Heart left ventricle (tissue), 16 donors: ENCODE data around the gene CPNE7. TPM values are rescaled to one million over a fixed set of nuclear protein-coding genes. Genes with fewer than 3 reads are reported as not detected.

Experiments used
- ATAC-seq, 4 donors: fragments of 200-7000 bp; cut with Tn5 transposase; one replicate each; pipeline ENCODE4 v1.9.1; 2020 to 2022; ENCODE audit warnings: moderate library complexity in 4 of 4, mild to moderate bottlenecking in 3 of 4, moderate number of reproducible peaks in 1 of 4
- DNase-seq, 5 donors: peaks; one replicate each; pipeline ENCODE4 v3.0.0-alpha.2; 2020
- H3K27ac ChIP-seq, 12 donors: fragments of 200-600 bp; sonication (generic) in 4 of 12; one replicate each; pipeline versions ENCODE4 v1.5.0 to v1.8.0; 2016 to 2022; ENCODE audit warnings: mild to moderate bottlenecking in 2 of 12
- H3K27me3 ChIP-seq, 9 donors: fragments of 200-600 bp; sonication (generic) in 2 of 9; one replicate each; pipeline versions ENCODE4 v1.5.1 to v1.8.0; 2016 to 2022; ENCODE audit warnings: mild to moderate bottlenecking in 3 of 9
- H3K36me3 ChIP-seq, 9 donors: fragments of 200-600 bp; sonication (generic) in 2 of 9; one replicate each; pipeline versions ENCODE4 v1.5.0 to v1.8.0; 2018 to 2022; ENCODE audit warnings: mild to moderate bottlenecking in 2 of 9
- H3K4me1 ChIP-seq, 12 donors: fragments of 200-600 bp; sonication (generic) in 4 of 12; one replicate each; pipeline versions ENCODE4 v1.5.0 to v1.8.0; 2016 to 2022; ENCODE audit warnings: mild to moderate bottlenecking in 3 of 12
- H3K4me3 ChIP-seq, 12 donors: fragments of 200-600 bp; sonication (generic) in 4 of 12; one replicate each; pipeline versions ENCODE4 v1.5.0 to v1.8.0; 2017 to 2022; ENCODE audit warnings: mild to moderate bottlenecking in 9 of 12, moderate library complexity in 4 of 12
- H3K9me3 ChIP-seq, 12 donors: fragments of 200-600 bp; sonication (generic) in 4 of 12; one replicate each; pipeline versions ENCODE4 v1.5.0 to v1.8.0; 2016 to 2022; ENCODE audit warnings: mild to moderate bottlenecking in 1 of 12
- CTCF ChIP-seq, 12 donors: fragments of 200-600 bp; sonication (generic) in 4 of 12; IDR thresholded peaks; one replicate each; pipeline versions ENCODE4 v1.5.0 to v1.8.0; 2018 to 2022; ENCODE audit warnings: antibody characterized with exemption in 12 of 12, mild to moderate bottlenecking in 5 of 12
- POLR2A ChIP-seq, 2 donors: fragments of 450-650 bp; IDR thresholded peaks; one replicate each; pipeline ENCODE4 v1.6.1; 2017; ENCODE audit warnings: antibody characterized with exemption in 2 of 2, mild to moderate bottlenecking in 2 of 2, moderate library complexity in 2 of 2
- WGBS, 4 donors: extraction: QIAGEN DNeasy Blood & Tissue Kit in 2 of 4; methylation state at CpG; one replicate each; pipeline versions ENCODE4 v1.1.5 to v1.1.7; 2013 to 2018; 5-methylcytosine and 5-hydroxymethylcytosine counted together
- intact Hi-C, 10 donors: fragments of 100-400 bp; cut with DNase I; formaldehyde crosslinking; loops; one replicate each; pipeline versions ENCODE4 v1.11.1 to v1.14.2; 2022
- polyA plus RNA-seq, 2 donors: library from polyadenylated mRNA; stranded (reverse); fragments of 200-250 nt; gene quantifications; one replicate each; pipeline ENCODE4 v1.2.3, GENCODE V29; 2013
- total RNA-seq, 9 donors: library from RNA; depleted of rRNA in 2 of 9; stranded (reverse); fragments of >200 nt in 2 of 9; fragmentation: NEBNext Ultra II Directional in 3 of 9; extraction: Animal tissue kit (Norgen Biotek cat#: 25700) in 3 of 9; gene quantifications; one replicate each; pipeline versions ENCODE4 v1.1.0 to v1.2.4, GENCODE V29; 2016 to 2023
- donor health status: ischemic (EF 13 %, LVEDD 7.1; RV severe dilation, severe dysfunction).
- donor health status: healthy with polysubstance abuse.
- donor health status: DM: no; HTN: yes; CAD: no.
- donor health status: DM: no; HTN: no; CAD: no.
- donor health status: ischemic (EF 25% LVEDD 6.9; RV normal size, moderate dysfunction).
- donor health status: ischemic (EF 25% LVEDD 5.7; RV mildly dilated, moderate dysfunction).
- donor health status: healthy.
- donor health status: DM: yes; HTN: yes; CAD: no.
- donor health status: ischemic (EF 35%, LVEDD 5.7; RV mildly dilated, moderate dysfunction).
- donor health status: nonischemic (EF 11% LVEDD 7.7; RV severe dilation, severe dysfunction).
- donor health status: DM: yes; HTN: yes; CAD: no.
- donor health status: PGD.
- donor health status: ischemic (EF 29% LVEDD 5.4; RV normal size, mild dysfunction).
- donor health status: nonischemic (EF 23%, LVEDD 6.1; RV moderate dilation, normal function).

Gene CPNE7
- total and polyA plus RNA-seq, 11 donors: 0.20 to 0.50 TPM; not detected in 9

GRCh38 chr16:89544713-89545043 is 30.9 kb upstream of the CPNE7 start:
- Histone ChIP-seq H3K27me3 (no peaks in the 10 kb centered on the region), H3K4me3 (no peak overlapping the region), H3K9me3 (no peaks in the 10 kb centered on the region), H3K36me3 (peaks cover 0 to 84% (median 62%) of the 10 kb centered on the region in 9 donors), H3K4me1 (peaks cover 0 to 16% (median 2%) of the 10 kb centered on the region in 12 donors), H3K27ac (no peak overlapping the region)
- ATAC-seq: no peak
- WGBS, 4 donors: 93 to 96% (median 94%) methylated on average over 13 of the region's 13 CpGs
- no peak for DNase-seq
- TF ChIP-seq POLR2A (IDR thresholded peaks at IDR 0.05): no peak
- TF ChIP-seq CTCF (IDR thresholded peaks at IDR 0.05): no peak
- intact Hi-C loops: no loop called here

GRCh38 chr16:89545044-89545830 is 30.3 kb upstream of the CPNE7 start:
- intact Hi-C loops: no loop called here
- Histone ChIP-seq H3K4me1 (peaks cover 0 to 14% (median 0%) of the 10 kb centered on the region in 12 donors), H3K27ac (no peak overlapping the region), H3K27me3 (no peaks in the 10 kb centered on the region), H3K9me3 (no peaks in the 10 kb centered on the region), H3K36me3 (peaks cover 0 to 86% (median 66%) of the 10 kb centered on the region in 9 donors), H3K4me3 (no peak overlapping the region)
- TF ChIP-seq POLR2A (IDR thresholded peaks at IDR 0.05) (no peak), CTCF (IDR thresholded peaks at IDR 0.05) (no peak)
- no peak for DNase-seq
- ATAC-seq: no peak
- 90 to 97% (median 93%) methylated on average over 8 to 17 of the region's 17 CpGs for WGBS, 4 donors

- DNase-seq (no peak), ATAC-seq (no peak)
- Histone ChIP-seq H3K9me3 (no peaks in the 10 kb centered on the region), H3K27me3 (no peaks in the 10 kb centered on the region), H3K27ac (no peak overlapping the region), H3K36me3 (peaks cover 0 to 93% (median 73%) of the 10 kb centered on the region in 9 donors), H3K4me1 (peaks cover 0 to 11% (median 0%) of the 10 kb centered on the region in 12 donors), H3K4me3 (no peak overlapping the region)
- no peak for TF ChIP-seq POLR2A (IDR thresholded peaks at IDR 0.05)
- TF ChIP-seq CTCF (IDR thresholded peaks at IDR 0.05): no peak
- intact Hi-C loops: no loop called here
- WGBS, 4 donors: 94 to 97% (median 96%) methylated on average over 24 to 26 of the region's 26 CpGs
Measured at GRCh38 chr16:89545831-89546574, 29.6 kb upstream of the CPNE7 start.

GRCh38 chr16:89546781-89547180 is 28.8 kb upstream of the CPNE7 start:
- WGBS, 4 donors: 90 to 95% (median 93%) methylated on average over 16 to 19 of the region's 19 CpGs
- no peak for ATAC-seq
- Histone ChIP-seq H3K9me3 (no peaks in the 10 kb centered on the region), H3K4me1 (peaks cover 0 to 6% (median 0%) of the 10 kb centered on the region in 12 donors), H3K27ac (no peak overlapping the region), H3K36me3 (peaks cover 0 to 94% (median 75%) of the 10 kb centered on the region in 9 donors), H3K27me3 (no peaks in the 10 kb centered on the region), H3K4me3 (no peak overlapping the region)
- no peak for DNase-seq
- TF ChIP-seq CTCF (IDR thresholded peaks at IDR 0.05): no peak
- TF ChIP-seq POLR2A (IDR thresholded peaks at IDR 0.05): no peak
- intact Hi-C loops: no loop called here
